HUDEP-2 (cell line): ENCODE data around the gene BRSK2.
"Not testable (repeated sequence)": the region's sequence is repeated elsewhere in the genome, so short reads cannot be mapped to it uniquely, and the experiment has no call there.

Source experiments
- DNase-seq, 76 experiments: peaks; one replicate each; lab custom pipeline; 2025; ENCODE audit not compliant: unreplicated experiment in 76 of 76; lab: John Stamatoyannopoulos, UW

Gene BRSK2

DNA sequence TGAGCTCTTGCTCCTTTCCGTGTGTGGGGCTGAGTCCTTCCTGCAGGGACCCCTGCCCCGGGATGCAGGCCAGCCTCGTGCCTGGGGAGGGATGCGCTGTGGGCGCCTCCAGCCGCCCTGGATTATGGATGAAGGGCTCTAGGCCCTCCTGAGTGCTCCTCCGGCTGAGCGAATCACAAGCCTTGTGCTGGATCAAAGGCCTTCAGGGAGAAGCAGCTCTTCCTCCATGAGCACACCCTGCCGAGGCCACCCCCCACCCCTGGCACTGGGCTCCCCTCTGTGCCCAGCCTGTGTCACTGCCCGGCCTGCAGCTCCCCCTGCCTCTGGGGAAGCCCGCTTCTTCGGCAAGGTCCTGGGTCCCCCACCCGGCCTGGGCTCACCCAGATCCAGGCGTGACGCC, 43.8 kb downstream of the BRSK2 start:
- DNase-seq, result no peak

DNA sequence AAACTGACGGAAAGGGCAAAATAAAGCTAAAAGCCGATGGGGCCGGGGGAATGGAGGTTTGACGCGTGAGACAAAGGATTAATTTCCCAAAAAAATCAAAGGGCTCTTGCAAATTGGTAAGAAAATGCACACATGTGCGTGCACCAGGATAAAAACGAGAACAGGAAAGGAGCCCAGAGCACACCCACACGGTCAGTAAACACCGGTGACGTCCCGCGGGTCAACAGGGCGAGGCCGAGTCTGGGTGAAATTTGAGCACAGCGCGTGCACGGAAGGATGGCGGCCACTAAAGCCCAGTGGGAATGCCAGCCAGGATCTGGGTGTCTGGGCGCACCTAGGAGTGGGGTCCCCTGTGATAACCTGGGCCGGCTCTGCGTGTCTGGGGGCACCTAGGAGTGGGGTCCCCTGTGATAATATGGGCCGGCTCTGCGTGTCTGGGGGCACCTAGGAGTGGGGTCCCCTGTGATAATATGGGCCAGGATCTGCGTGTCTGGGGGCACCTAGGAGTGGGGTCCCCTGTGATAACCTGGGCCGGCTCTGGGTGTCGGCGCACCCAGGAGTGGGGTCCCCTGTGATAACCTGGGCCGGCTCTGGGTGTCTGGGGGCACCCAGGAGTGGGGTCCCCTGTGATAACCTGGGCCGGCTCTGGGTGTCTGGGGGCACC, 44.4 kb downstream of the BRSK2 start:
- no peak for DNase-seq

DNA sequence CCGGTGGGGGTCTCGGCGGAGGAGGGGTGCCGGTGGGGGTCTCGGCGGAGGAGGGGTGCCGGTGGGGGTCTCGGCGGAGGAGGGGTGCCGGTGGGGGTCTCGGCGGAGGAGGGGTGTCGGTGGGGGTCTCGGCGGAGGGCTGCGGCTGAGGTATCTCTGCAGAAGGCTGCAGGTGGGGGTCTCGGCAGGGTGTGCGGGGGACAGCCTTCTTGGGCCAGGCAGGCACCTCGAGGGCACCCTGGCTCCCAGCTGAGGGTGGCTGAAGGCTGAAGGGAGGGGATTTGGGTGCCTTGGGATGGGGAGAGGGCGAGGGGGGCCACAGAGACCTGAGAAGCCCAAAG, 45.7 kb downstream of the BRSK2 start:
- DNase-seq, result not testable (repeated sequence)

DNA sequence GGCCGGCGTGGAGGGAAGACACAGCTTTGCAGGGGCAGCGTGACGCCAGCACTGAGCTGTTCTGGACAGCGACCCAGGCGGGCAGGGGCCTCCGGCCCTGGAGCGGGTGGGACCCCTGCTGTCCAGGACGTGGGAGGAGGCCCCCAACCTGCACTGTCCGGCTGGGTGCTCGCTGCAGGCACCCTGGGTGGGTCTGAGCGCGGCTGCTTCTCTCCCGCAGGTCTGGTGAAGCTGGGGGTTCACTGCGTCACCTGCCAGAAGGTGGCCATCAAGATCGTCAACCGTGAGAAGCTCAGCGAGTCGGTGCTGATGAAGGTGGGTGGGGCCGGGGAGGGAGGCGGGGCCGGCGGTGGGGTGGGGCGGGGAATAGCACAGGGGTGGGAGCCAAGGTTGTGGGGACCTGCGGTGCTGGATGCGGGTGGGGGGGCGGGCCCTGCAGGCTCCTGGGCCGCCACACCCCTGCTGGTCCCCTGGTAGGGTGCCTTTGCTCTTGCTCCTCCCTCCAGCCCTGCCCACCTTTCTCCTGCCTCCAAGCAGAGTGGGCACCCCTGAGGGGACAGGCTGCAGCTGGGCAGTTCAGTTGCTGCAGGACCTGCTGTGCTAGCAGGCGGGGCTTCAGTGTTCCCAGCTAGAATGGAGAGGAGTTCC, 46.2 kb downstream of the BRSK2 start:
- DNase-seq, result no peak

DNA sequence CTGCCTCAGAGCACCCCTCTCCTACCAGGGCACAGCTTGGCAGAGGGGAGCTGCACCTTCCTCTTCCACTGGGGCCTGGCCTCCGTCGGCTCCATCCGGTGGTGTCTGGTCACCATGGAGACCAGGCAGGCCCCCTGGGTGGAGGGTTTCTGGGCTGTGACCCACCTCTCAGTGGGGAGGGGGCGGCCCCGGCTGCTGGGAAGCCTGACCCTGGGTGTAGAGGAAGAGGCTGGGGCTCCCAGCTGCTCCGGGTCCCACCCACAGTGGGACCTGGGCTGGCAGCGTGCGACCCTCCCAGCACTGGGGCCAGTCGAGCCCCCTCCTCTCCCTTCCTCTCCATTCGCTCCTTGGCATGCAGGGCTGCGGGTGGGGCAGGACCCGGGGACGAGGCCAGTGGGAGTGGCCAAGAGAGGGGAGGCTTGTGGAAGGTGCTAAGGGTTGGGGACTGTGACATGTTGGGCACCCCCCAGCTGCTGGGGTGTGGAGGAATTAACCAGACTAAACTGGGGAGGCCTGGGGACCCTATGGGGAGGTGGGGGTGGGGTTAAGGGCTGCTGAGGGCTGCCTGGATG, 46.8 kb downstream of the BRSK2 start:
- no peak for DNase-seq

DNA sequence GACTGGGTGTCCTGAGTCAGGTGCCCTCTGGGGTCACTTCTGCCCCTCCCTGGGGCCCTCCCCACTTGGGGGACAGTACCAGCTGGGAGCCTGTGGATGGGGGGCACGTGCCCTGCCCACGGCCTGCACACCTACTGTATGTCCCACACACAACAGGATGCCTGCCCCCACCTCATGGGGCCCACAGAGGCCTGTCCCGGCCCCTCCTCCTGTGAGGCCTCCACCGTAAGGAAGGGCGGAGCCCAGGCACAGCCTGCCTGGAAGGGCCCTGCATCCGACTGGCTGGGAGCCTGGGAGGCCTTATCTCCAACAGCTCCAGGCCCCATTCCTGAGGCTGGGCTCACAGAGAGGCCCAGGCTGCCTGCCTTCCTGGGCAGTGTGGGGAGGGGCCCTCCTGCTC, 47.8 kb downstream of the BRSK2 start:
- peak in 2 of 76 experiments; percentile 7 to 14 for DNase-seq

DNA sequence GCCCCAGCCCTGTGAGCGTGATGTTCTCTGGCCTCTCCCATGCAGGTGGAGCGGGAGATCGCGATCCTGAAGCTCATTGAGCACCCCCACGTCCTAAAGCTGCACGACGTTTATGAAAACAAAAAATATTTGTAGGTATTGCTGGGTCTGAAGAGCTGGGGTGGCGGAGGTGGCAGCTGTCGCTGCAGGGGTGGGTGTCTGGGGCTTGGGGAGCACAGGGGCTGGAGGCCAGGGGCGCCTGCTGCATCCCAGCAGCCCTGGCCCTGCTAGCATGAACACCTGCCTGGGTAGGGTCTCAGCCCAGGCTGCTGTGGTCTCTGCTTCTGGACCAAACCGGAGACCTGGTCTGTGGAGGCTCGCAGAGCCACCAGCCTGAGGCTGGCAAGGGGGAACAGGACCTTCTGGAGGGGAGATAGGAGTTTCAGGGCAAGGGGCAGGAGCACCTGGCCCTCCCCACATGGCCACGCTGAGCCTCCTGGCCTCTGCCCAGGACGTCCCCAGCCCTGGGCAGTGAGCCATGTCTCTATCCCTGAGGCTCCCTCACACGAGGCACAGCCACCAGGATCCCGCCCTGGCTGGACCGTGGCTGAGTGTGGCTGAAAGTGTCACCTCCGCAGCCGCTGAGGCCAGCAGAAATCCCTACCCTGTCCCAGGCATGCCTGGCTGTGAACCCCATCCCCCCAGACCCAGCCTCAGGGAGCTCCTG, 48.7 kb downstream of the BRSK2 start:
- DNase-seq, result no peak

DNA sequence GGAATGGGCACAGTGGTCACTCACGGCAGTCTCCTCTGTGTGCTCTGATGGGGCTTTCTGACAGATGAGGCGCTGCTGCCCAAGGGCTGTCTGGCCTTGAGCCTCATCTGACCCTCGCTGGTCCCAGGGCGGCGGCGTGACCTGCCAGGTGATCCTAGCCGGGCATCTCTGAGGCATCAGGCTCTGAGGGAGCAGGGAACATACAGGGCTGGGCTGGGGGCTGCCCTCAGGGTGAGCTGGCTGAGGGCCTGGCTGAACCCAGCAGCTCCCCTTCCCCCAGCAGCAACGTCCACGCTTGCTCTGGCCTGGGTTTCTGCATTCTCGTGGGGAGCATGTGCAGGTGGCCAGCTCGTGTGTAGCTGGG, 49.2 kb downstream of the BRSK2 start:
- no peak for DNase-seq

DNA sequence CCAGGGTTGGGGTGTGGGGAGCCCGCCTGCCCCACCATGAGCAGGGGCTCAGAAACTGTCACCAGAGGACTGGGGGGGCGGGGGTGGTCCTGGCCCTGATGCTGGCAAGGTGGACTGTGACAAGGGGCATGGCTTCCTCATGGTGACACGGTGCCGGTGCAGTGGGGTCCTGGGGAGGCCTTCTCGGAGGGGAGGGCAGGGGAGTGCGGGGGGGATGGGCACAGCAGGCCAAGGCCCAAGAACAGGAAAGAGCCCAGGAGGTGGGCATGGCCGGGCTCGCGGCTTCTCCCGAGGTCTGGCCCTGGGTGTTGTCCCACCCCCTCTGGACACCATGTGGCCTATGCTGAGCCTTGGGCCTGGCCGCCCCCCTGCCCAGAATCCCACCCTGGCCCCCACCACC, 49.6 kb downstream of the BRSK2 start:
- no peak for DNase-seq

DNA sequence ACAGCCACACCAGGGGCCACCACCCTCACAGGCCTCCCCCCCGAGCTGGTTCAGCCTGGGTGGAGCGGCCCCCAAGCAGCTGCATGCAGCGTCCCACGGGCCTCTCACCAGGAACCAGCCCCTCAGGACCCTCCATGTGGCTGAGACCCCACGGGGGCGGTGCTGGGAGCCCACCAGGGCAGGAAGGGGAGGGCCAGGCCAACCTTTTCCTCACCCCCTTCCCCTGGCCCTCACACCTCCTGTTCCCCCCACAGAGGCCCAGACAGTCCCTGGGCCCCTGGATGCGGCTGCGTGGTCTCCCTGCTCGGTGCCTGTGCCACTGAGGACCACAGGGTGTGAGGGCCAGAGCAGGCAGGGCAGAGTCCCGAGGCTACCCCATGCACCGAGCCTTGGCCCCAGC, 50.3 kb downstream of the BRSK2 start:
- no peak for DNase-seq

DNA sequence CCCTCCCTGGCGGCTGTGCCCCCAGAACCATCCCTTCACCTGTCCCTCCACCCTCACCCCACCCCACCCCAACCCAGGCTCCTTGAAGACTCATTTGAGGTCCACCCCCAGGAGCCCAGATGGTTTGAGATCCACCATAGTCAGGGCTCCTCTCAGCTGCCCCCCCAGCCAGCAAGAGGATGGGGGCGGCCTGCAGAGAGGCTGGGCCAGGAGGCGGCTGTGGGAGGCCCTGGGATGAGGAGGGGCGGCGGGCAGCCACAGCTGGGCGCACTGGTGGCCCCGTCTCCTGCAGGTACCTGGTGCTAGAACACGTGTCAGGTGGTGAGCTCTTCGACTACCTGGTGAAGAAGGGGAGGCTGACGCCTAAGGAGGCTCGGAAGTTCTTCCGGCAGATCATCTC, 50.8 kb downstream of the BRSK2 start:
- no peak for DNase-seq

DNA sequence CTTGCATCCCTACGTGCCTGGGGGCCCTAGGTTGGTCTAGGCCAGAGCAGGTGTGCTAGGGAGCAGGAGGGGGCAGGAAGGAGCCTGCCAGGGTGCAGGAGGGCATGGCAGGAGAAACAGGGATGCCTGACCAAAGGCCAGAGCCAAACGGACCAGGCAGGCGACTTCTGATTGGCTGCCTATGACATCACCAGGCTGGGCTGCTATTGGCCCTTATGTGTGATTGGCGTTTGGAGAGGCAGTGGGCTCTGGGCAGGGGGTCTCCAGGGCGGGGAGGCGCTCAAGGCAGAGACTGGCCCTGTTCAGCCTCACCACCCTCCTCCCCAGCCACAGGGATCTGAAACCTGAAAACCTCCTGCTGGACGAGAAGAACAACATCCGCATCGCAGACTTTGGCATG, 52.4 kb downstream of the BRSK2 start:
- DNase-seq, result no peak

DNA sequence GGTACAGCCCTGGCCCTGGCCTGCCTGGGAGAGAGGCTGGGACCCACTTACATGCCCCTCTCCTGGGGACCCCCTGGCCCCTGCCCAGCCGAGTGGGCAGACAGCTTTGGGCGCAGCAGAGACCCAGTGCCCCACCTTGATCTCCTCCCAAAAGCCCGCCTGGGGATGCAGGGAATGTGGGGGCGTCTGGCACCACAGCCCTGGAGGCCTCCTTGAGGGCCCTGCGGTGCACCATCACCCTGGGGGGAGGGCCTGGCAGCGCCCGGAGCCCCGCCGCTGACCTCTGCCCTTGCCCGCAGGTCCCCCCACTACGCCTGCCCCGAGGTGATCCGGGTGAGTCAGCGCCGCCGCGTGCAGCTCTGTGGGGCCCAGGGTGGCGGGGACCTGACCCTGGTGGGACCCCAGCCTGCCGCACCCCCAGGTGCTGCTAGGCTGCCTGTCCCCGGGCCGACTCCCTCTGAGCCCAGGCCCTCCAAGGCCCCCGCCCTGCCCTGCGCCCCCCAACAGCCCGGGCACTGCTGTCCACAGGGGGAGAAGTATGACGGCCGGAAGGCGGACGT, 53.2 kb downstream of the BRSK2 start:
- no peak for DNase-seq

DNA sequence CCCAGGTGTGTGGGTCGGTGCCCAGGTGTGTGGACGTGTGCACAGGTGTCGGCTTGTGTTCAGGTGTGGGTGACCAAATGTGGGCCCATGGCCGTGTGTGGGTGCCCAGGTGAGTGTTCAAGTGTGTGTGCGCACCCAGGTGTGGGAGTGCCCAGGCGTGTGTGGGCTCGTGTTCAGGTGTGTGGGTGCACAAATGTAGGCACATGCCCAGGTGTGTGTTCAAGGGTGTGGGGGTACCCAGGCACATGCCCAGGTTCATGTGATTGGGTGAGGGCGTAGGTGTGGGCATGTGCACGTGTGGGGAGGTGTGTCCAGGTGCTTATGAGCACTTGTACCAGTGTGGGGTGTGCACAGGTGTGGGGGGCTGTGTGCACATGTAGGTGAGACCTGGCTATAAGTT, 54.0 kb downstream of the BRSK2 start:
- DNase-seq, result no peak

DNA sequence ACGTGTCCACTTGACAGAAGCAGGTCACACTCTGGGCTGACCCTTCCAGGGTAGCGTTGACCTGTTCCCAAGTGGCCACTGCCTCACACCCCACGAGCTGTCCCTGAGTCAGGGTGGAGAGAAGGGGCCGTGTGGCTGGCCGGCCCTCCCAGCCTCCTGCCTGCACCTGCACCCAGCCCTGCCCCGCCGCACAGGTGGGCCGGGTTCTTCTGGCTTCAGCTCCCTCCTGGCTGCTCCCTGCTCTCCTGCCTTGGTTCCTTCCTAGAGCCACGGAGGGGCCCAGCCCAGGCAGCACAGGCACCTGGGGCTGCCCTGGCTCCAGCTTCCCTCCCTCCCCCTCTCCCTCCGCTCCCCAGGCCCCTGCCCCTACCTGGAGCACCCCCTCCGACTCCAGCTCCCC, 54.6 kb downstream of the BRSK2 start:
- DNase-seq, result no peak

DNA sequence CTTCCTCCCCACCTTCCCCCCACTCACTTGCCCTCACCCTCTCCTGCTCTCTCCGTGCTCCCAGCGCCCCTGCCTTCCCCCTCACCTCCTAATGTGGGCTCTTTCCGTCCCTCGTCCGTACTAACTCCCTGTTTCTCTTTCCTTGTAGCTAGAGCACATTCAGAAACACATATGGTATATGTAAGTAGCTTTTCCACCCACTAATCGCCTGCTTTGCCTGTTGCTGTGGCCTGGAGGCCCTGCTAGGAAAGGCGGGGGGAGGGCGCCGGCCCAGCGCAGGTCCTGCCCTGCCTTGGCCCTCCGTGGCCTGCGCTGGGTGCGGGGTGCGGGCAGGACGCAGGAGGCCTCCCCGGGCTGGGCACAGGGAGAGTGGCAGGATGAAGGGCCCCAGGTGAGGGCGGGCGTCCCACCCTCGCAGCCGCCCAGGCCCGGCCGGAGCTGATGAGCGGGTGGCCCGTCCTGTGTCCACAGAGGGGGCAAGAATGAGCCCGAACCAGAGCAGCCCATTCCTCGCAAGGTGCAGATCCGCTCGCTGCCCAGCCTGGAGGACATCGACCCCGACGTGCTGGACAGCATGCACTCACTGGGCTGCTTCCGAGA, 55.2 kb downstream of the BRSK2 start:
- DNase-seq, result no peak

DNA sequence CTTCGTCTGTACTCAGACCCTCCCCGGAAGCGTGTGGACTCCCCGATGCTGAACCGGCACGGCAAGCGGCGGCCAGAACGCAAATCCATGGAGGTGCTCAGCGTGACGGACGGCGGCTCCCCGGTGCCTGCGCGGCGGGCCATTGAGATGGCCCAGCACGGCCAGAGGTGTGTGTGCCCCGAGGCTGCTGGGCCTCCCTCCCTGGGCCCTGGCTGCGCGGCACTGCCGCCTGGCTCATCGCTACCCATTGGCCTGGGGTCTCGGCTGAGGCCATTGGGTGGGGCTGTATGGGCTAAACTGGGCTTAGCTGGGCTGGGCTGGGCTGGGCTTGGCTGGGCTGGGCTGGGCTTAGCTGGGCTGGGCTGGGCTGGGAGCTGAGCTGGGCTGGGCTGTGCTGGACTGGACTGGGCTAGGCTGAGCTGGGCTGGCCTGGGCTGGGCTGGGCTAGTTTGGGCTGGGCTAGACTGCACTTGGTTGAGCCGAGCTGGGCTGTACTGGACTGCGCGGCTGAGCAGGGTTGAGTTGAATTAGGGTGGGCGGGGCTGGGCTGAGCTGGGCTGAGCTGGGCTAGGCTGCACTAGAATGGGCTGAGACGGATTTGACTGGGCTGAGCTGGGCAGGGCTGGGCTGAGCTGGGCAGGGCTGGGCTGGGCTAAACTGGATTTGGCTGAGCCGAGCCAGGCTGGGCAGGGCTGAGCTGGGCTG, 56.2 kb downstream of the BRSK2 start:
- peak in 2 of 76 experiments; percentile 7 to 16 for DNase-seq

DNA sequence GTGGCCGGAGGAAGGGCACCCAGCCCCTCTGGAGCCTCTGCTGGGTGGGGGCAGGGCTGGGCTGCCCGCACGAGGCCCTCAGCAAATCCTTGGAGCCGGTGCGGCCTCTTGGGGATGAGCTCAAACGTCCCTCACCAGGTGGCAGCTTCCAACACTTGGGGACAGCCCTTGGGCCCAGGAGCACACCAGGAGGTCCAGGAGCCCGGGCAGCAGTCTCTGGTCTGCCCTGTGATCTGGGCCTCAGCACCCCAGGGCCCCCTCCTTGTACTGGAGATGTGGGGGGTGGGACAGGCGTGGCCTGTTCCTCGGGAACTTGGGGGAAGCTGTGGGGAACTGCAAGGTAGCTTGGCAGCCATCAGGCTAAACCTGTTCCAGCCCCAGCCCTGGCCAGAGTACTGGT, 56.9 kb downstream of the BRSK2 start:
- no peak for DNase-seq

DNA sequence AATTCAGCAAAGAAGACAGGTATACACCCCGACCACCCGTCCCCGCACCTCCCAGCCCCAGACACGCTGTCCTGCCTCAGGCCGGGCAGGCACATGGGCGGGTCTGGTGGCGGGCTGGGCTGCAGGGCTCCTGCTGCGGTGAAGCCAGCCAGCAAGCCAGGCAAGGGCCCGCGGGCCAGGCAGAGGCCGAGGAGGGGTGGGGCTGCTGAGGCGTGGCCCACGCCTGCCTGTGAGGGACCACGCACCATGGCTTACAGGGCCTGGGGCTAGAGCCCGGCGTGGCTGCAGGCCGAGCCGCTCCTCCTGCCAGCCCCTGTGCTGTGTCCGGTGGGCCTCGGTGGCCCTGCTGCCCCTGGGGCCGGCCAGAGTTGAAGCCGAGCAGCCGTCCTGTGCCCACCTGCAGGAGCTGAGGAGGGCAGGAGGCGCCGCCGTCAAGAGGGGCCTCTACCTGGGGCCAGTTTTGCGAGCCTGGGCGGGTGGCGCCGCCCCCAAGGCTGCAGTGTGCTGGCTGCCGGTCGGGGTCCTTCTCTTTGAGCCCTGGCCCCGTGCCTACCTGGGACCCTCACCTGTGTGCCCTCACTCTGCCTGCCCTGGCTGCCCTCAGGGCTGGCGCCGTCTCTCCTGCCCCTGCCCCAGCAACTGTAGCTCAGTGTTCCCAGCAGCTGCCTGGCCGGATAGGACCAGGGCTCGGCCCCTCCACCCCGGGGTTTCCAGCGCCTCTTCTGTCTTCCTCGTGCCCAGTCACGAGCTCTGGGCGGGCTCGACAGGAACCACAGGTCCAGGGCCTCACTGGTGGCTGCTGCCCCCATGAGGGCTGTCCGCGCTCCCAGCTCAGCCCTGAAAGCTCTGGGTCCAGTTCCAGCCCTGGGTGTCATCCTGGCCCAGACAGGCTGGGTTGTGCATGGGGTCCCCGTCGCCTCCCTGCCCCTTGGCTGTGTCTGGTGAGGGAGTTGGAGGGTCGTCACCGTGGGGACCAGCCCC, 58.4 kb downstream of the BRSK2 start:
- DNase-seq, result no peak

DNA sequence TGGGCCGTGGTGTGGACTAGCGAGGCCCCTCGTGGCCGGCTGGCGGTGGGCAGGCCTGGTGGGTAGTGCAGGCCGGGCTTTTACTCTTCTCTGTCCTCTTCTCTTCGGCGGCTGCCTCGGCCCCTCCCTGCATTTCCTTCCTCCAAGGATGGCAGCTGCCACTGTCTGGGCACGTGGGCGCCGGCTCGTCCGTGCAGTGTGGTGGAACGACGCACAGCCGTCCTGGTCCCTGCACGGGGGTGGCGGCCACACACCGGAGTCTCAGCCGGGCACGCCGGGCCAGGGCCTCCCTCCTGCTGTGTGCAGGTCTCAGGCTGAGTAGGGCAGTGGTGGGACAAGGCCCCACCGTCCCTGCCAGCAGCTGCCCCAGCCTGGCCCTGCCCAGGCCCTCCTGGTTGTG, 59.1 kb downstream of the BRSK2 start:
- no peak for DNase-seq
